H1 (cell line): ENCODE measurements around the gene KIF27. TPM values are rescaled to one million over a fixed set of nuclear protein-coding genes. Genes with fewer than 3 reads are reported as not detected.

Source experiments
- CREB1 ChIP-seq: IDR thresholded peaks from 2 replicates; pipeline ENCODE4 v1.6.1; 2012; ENCODE audit warnings: inconsistent platforms
- CTBP2 ChIP-seq: IDR thresholded peaks from 2 replicates; pipeline ENCODE4 v1.7.0; 2011; ENCODE audit warnings: borderline replicate concordance, mild to moderate bottlenecking, moderate library complexity, mixed read lengths, low read length; ENCODE audit not compliant: insufficient read depth, insufficient read length
- SRF ChIP-seq: IDR thresholded peaks from 2 replicates; pipeline ENCODE4 v1.6.1; 2011; ENCODE audit warnings: mild to moderate bottlenecking, low read depth, low read length, moderate library complexity
- polyA plus RNA-seq, 7 experiments: library from polyadenylated mRNA; depleted of rRNA in 3 of 7; stranded (reverse) in 5 of 7; unstranded in 2 of 7; fragments of >200 nt in 5 of 7; fragments of 200-250 nt in 2 of 7; gene quantifications; 1 replicate in 5 of 7; 2 replicates in 1 of 7; 4 replicates in 1 of 7; pipeline versions ENCODE4 v1.2.1 to v1.2.3, GENCODE V29; 2011 to 2013; ENCODE audit warnings: missing spikeins in 2 of 7, mixed read lengths in 2 of 7
- total RNA-seq: library from RNA; stranded (reverse); fragmentation: NEBNext Ultra II Directional; extraction: Animal tissue kit (Norgen Biotek cat#: 25700); gene quantifications from 2 replicates; pipeline ENCODE4 v1.2.1, GENCODE V29; 2021

KIF27 gene
- total and polyA plus RNA-seq, 2 of the 8 experiments (the other 6 are each of a cell fraction or from before 2014, with no cell fraction given) = 0.47 to 7.0 TPM

DNA sequence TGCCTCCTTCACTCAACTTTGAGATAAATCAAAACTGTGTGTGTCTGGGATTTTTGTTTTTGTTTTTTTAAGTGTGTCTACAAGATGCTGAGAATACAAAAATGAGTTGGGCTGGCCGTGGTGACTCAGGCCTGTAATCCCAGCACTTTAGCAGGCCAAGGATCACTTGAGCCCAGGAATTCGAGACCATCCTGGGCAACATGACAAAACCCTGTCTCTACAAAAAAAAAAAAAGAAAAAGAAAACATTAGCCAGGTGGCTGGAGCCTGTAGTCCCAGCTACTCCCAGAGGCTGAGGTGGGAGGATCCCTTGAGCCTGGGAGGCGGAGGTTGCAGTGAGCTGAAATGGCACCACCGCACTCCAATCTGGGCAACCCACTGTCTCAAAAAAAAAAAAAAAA lies 37.8 kb upstream of the KIF27 start (continued):
- TF ChIP-seq CTBP2 (no peak), SRF (no peak), CREB1 (no peak)
